ENCODE measurements around the gene TSHZ2. TPM values are rescaled to one million over a fixed set of nuclear protein-coding genes. Genes with fewer than 3 reads are reported as not detected.

The TSHZ2 gene
- total and polyA plus RNA-seq, 2 of the 4 experiments (the other 2 are of a cell fraction) = under 0.01 to 0.02 TPM

GRCh38 chr20:53335555-53335954 is 363.4 kb downstream of the TSHZ2 start:
- in situ Hi-C loops (cut with MboI; ENCODE audit: low sequenced_read_pairs) (no loop called here), dilution Hi-C loops (cut with HindIII; ENCODE audit: low sequenced_read_pairs, unreplicated experiment) (no loop called here), intact Hi-C loops (cut with micrococcal nuclease) (no loop called here)
- ATAC-seq (ENCODE audit: low read depth) = no peak
- no peak overlapping the region for H2BK20ac ChIP-seq (ENCODE audit: low read depth, low read length)
- TF ChIP-seq MAFK (IDR thresholded peaks at IDR 0.05; ENCODE audit: low read depth, low read length) = no peak
- no peak for TF ChIP-seq NFE2L2 (IDR thresholded peaks at IDR 0.05; ENCODE audit: low read depth, low read length)
- TF ChIP-seq CTCF (conservative IDR thresholded peaks at IDR 0.05; ENCODE audit: low read depth, low read length) = no peak
- TF ChIP-seq RAD21 (IDR thresholded peaks at IDR 0.05; ENCODE audit: low read length) = no peak
- no peak for TF ChIP-seq ELK1 (IDR thresholded peaks at IDR 0.05; ENCODE audit: borderline replicate concordance, low read depth, low read length)
- no peak for TF ChIP-seq SMC3 (IDR thresholded peaks at IDR 0.05; ENCODE audit: low read depth, low read length)
- H3K27me3 ChIP-seq (ENCODE audit: control insufficient read depth, insufficient read depth, low read length) = no peaks in the 10 kb centered on the region; the same call in 1 of the 2 replicates
- no peak overlapping the region for H3K27ac ChIP-seq (ENCODE audit: insufficient read depth, low read length)
- H3K9ac ChIP-seq (ENCODE audit: low read depth, low read length) = no peak overlapping the region
- H3K56ac ChIP-seq (ENCODE audit: extremely low read depth, insufficient read depth, low read length) = no peak overlapping the region
- H4K8ac ChIP-seq (ENCODE audit: low read depth in 2 of 2, low read length in 2 of 2) = no peak overlapping the region
- H2BK15ac ChIP-seq (ENCODE audit: low read depth, low read length) = no peak overlapping the region
- H3K9me1 ChIP-seq (ENCODE audit: insufficient read depth, low read length) = no peaks in the 10 kb centered on the region; the same call in 1 of the 2 replicates
- H3K4me1 ChIP-seq (ENCODE audit: control insufficient read depth, insufficient read depth, low read length) = no peaks in the 10 kb centered on the region; the same call in 1 of the 2 replicates
- no peak overlapping the region for H4K5ac ChIP-seq (ENCODE audit: low read depth, low read length)
- H3K4me2 ChIP-seq (ENCODE audit: low read depth, low read length) = no peak overlapping the region
- H3K79me1 ChIP-seq (ENCODE audit: low read depth in 1 of 2, low read length in 2 of 2) = no peaks in the 10 kb centered on the region
- H4K91ac ChIP-seq (ENCODE audit: insufficient read depth, low read depth, low read length) = no peak overlapping the region
- H4K20me1 ChIP-seq (ENCODE audit: insufficient read depth, low read length) = no peaks in the 10 kb centered on the region
- no peak overlapping the region for H2BK120ac ChIP-seq (ENCODE audit: low read depth, low read length)
- H2AK9ac ChIP-seq (replicated peaks; ENCODE audit: low read depth, low read length, poor library complexity) = no peak overlapping the region
- H3K36me3 ChIP-seq (ENCODE audit: control insufficient read depth, insufficient read depth, low read length) = no peaks in the 10 kb centered on the region
- H2BK5ac ChIP-seq (ENCODE audit: low read depth, low read length, poor library complexity, severe bottlenecking) = no peak overlapping the region
- no peak overlapping the region for H3K4ac ChIP-seq (ENCODE audit: low read depth, low read length)
- no peak overlapping the region for H3K4me3 ChIP-seq (ENCODE audit: insufficient read depth, low read depth, low read length)
- no peak overlapping the region for H3K23ac ChIP-seq (ENCODE audit: low read depth, low read length)
- ChIA-PET CTCF (no interaction called here), POLR2A (ENCODE audit: unreplicated experiment) (no interaction called here)
- H2AK5ac ChIP-seq (ENCODE audit: low read depth, low read length) = no peak overlapping the region
- H3K14ac ChIP-seq (replicated peaks; ENCODE audit: low read depth, low read length) = no peak overlapping the region
- DNase-seq = no peak
- H3K18ac ChIP-seq (ENCODE audit: low read depth, low read length) = no peak overlapping the region
- no TSS peak for BruUV-seq (replicated peaks)
- H3K9me3 ChIP-seq (ENCODE audit: control insufficient read depth, insufficient read depth, low read length) = no peaks in the 10 kb centered on the region
- H2AFZ ChIP-seq (replicated peaks; ENCODE audit: low read length, poor library complexity) = no peak overlapping the region
- WGBS, 2 experiments (ENCODE audit: extremely low coverage in 2 of 2, insufficient read length in 1 of 2) = no CpG with 5 or more reads among the region's 6 CpGs

Measured in IMR-90 (cell line).